Sigmoid colon (tissue), 7 donors: ENCODE results near the gene TRAF2. TPM values are rescaled to one million over a fixed set of nuclear protein-coding genes. Genes with fewer than 3 reads are reported as not detected.

Experiments used
- DNase-seq: peaks from one replicate; pipeline ENCODE4 v3.0.0-alpha.2; 2019
- H3K27ac ChIP-seq, 4 donors: fragments of 200-600 bp; sonication (generic); one replicate each; pipeline ENCODE4 v1.5.1; 2016 to 2019; ENCODE audit warnings: mild to moderate bottlenecking in 1 of 4
- H3K27me3 ChIP-seq, 3 donors: fragments of 200-600 bp; sonication (generic); one replicate each; pipeline ENCODE4 v1.5.1; 2019; ENCODE audit warnings: mild to moderate bottlenecking in 1 of 3
- H3K36me3 ChIP-seq, 4 donors: fragments of 200-600 bp; sonication (generic); one replicate each; pipeline ENCODE4 v1.5.1; 2016 to 2019
- H3K4me1 ChIP-seq, 4 donors: fragments of 200-600 bp; sonication (generic); one replicate each; pipeline ENCODE4 v1.5.1; 2017 to 2019
- H3K4me3 ChIP-seq, 4 donors: fragments of 200-600 bp; sonication (generic); one replicate each; pipeline ENCODE4 v1.5.1; 2017 to 2019; ENCODE audit warnings: mild to moderate bottlenecking in 2 of 4, moderate library complexity in 1 of 4
- H3K9me3 ChIP-seq, 4 donors: fragments of 200-600 bp in 3 of 4; sonication (generic) in 3 of 4; one replicate each; pipeline versions ENCODE4 v1.5.1 to v1.6.1; 2013 to 2019
- EP300 ChIP-seq, 4 donors: sonication (generic); formaldehyde crosslinking; IDR thresholded peaks; one replicate each; pipeline ENCODE4 v1.6.1; 2017; ENCODE audit warnings: antibody characterized with exemption in 4 of 4
- POLR2A ChIP-seq, 2 donors: fragments of 450-650 bp; IDR thresholded peaks; one replicate each; pipeline ENCODE4 v1.6.1; 2016; ENCODE audit warnings: antibody characterized with exemption in 2 of 2, mild to moderate bottlenecking in 2 of 2, moderate library complexity in 2 of 2
- POLR2AphosphoS5 ChIP-seq, 4 donors: sonication (generic); formaldehyde crosslinking; IDR thresholded peaks; one replicate each; pipeline ENCODE4 v1.6.1; 2017; ENCODE audit warnings: antibody characterized with exemption in 4 of 4
- WGBS, 2 donors: extraction: QIAGEN DNeasy Blood & Tissue Kit; methylation state at CpG; one replicate each; pipeline ENCODE4 v1.1.7; 2013; 5-methylcytosine and 5-hydroxymethylcytosine counted together
- intact Hi-C: fragments of 100-400 bp; cut with DNase I; formaldehyde crosslinking; loops from one replicate; pipeline ENCODE4 v1.15.1; 2023
- polyA plus RNA-seq, 3 donors: library from polyadenylated mRNA; stranded (reverse); fragments of 200-250 nt; gene quantifications; one replicate each; pipeline ENCODE4 v1.2.3, GENCODE V29; 2013
- total RNA-seq, 4 donors: library from RNA; depleted of rRNA; stranded (reverse); fragments of >200 nt; gene quantifications; one replicate each; pipeline ENCODE4 v1.1.0, GENCODE V29; 2016
- TF ChIP-seq, protein P1 (sequence below), 4 experiments: fragments of 450-650 bp in 3 of 4; fragments of 200-600 bp in 1 of 4; IDR thresholded peaks; one replicate each; pipeline ENCODE4 v1.5.1; 2016 to 2019; ENCODE audit warnings: antibody characterized with exemption in 4 of 4, mild to moderate bottlenecking in 3 of 4, moderate library complexity in 2 of 4
- donor health status: healthy with polysubstance abuse.
- donor health status: Bipolar disorder and iron deficiency.
- donor health status: healthy.

Gene TRAF2
- total and polyA plus RNA-seq, 7 donors = 1.8 to 21.9 (median 5.5) TPM

DNA sequence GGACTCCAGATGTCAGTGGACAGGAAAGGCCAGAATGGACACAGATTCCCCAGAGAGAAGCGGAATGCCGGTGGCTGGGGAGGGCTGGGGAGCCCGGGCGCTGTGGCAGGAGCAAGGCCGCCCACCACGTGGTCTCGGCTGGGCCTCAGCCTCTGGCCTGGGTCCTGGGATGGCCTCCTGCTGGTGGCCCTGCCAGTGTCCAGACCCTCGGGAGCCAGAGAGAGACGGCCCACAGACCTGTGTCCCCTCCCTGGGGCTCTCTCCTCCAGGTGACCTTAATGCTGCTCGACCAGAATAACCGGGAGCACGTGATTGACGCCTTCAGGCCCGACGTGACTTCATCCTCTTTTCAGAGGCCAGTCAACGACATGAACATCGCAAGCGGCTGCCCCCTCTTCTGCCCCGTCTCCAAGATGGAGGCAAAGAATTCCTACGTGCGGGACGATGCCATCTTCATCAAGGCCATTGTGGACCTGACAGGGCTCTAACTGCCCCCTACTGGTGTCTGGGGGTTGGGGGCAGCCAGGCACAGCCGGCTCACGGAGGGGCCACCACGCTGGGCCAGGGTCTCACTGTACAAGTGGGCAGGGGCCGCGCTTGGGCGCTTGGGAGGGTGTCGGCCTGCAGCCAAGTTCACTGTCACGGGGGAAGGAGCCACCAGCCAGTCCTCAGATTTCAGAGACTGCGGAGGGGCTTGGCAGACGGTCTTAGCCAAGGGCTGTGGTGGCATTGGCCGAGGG, 39.3 kb downstream of the TRAF2 start:
- Histone ChIP-seq H3K36me3 (peaks cover 0 to 44% (median 12%) of the 10 kb centered on the region in 4 donors), H3K27ac (no peak overlapping the region), H3K9me3 (no peaks in the 10 kb centered on the region), H3K27me3 (no peaks in the 10 kb centered on the region), H3K4me1 (no peaks in the 10 kb centered on the region), H3K4me3 (no peak overlapping the region)
- no peak for TF ChIP-seq POLR2A (IDR thresholded peaks at IDR 0.05)
- TF ChIP-seq EP300 (IDR thresholded peaks at IDR 0.05) = no peak
- TF ChIP-seq, protein P1, sequence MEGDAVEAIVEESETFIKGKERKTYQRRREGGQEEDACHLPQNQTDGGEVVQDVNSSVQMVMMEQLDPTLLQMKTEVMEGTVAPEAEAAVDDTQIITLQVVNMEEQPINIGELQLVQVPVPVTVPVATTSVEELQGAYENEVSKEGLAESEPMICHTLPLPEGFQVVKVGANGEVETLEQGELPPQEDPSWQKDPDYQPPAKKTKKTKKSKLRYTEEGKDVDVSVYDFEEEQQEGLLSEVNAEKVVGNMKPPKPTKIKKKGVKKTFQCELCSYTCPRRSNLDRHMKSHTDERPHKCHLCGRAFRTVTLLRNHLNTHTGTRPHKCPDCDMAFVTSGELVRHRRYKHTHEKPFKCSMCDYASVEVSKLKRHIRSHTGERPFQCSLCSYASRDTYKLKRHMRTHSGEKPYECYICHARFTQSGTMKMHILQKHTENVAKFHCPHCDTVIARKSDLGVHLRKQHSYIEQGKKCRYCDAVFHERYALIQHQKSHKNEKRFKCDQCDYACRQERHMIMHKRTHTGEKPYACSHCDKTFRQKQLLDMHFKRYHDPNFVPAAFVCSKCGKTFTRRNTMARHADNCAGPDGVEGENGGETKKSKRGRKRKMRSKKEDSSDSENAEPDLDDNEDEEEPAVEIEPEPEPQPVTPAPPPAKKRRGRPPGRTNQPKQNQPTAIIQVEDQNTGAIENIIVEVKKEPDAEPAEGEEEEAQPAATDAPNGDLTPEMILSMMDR (IDR thresholded peaks at IDR 0.05) = no peak
- TF ChIP-seq POLR2AphosphoS5 (IDR thresholded peaks at IDR 0.05) = no peak
- DNase-seq = no peak
- 85 to 89% methylated on average over 33 of the region's 33 CpGs for WGBS, 2 donors
- intact Hi-C loops = no loop called here

GRCh38 chr9:136926154-136926704, 39.9 kb downstream of the TRAF2 start:
- Histone ChIP-seq H3K27me3 (no peaks in the 10 kb centered on the region), H3K9me3 (no peaks in the 10 kb centered on the region), H3K27ac (no peak overlapping the region), H3K4me3 (no peak overlapping the region), H3K36me3 (peaks cover 0 to 38% (median 8%) of the 10 kb centered on the region in 4 donors), H3K4me1 (no peaks in the 10 kb centered on the region)
- intact Hi-C loops = no loop called here
- TF ChIP-seq, protein P1 (IDR thresholded peaks at IDR 0.05) = no peak
- TF ChIP-seq POLR2AphosphoS5 (IDR thresholded peaks at IDR 0.05) (no peak), POLR2A (IDR thresholded peaks at IDR 0.05) (no peak), EP300 (IDR thresholded peaks at IDR 0.05) (no peak)
- no peak for DNase-seq
- WGBS, 2 donors = 80 to 89% methylated on average over 9 of the region's 9 CpGs

DNA sequence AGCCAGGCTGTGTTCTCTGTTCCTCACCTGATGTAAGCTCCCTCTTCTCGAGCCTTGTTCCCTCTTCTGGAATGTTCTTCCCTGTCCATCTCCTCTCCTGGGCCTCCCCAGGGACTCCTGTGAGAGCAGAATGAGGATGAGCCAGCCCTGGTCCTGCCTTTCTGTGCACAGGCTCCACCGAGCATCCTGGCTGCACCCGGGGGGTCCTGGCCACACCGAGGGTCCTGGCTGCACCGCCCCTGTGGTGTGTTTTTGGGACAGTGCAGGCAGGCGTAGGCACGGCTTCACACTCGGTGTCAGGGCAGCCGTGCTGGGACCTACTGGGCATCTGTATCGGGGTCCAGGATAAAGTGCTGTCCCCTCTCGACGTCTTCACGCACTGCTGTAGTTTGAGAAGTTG, 40.4 kb downstream of the TRAF2 start:
- TF ChIP-seq EP300 (IDR thresholded peaks at IDR 0.05) (no peak), POLR2AphosphoS5 (IDR thresholded peaks at IDR 0.05) (no peak), POLR2A (IDR thresholded peaks at IDR 0.05) (no peak)
- TF ChIP-seq, protein P1 (IDR thresholded peaks at IDR 0.05) = no peak
- intact Hi-C loops = no loop called here
- DNase-seq = no peak
- no peak overlapping the region for H3K27ac ChIP-seq
- no peaks in the 10 kb centered on the region for H3K4me1 ChIP-seq
- H3K4me3 ChIP-seq = no peak overlapping the region
- peaks cover 0 to 33% (median 8%) of the 10 kb centered on the region in 4 donors for H3K36me3 ChIP-seq
- H3K27me3 ChIP-seq = no peaks in the 10 kb centered on the region
- no peaks in the 10 kb centered on the region for H3K9me3 ChIP-seq
- WGBS, 2 donors = 94 to 96% methylated on average over 13 of the region's 13 CpGs

DNA sequence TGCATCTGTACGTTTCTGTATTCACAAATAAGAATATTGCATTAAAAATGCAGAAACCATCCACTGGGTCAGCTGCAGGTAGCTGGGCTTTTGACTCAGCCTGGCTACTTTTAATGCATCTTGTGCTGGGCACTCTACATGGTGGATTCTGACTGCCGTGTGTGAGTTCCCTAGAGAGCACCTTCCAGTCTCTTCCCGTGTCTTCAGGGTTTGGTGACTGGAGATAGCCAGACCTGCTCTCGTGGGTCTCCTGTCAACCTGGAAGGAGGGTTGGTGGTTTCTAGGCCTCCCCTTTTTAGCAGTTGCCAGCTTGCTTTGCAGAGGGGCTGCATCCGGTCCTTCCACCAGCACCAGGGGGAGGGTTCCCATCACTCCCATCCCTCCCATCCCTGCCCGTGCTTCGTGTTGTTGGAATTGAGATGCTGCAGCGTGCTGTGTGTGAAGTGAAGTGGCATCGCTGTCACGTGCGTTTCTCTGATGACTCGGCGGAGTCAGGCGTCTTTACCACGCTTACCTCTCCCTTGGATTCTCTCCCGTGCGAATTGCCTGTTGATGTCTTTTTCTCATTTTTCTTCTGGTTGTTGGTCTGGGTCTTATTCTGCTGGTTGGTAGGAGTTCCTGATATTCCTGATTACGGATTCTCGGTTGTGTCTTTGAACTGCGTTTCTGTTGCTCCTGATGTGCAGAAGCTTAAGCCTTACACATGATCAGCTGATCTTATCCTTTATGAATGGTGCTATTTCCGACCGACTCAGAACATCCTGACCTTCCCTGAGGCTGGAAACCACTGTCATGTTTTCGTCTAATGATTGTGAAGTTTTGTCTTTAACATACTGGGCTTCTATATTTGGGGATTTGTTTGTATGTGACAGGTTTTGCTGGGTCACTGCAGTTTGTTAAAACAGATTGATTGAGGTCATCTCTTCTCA, 41.3 kb downstream of the TRAF2 start:
- Histone ChIP-seq H3K9me3 (no peaks in the 10 kb centered on the region), H3K27ac (no peak overlapping the region), H3K4me1 (no peaks in the 10 kb centered on the region), H3K27me3 (no peaks in the 10 kb centered on the region), H3K4me3 (no peak overlapping the region), H3K36me3 (peaks cover 0 to 26% (median 8%) of the 10 kb centered on the region in 4 donors)
- TF ChIP-seq POLR2AphosphoS5 (IDR thresholded peaks at IDR 0.05) (no peak), POLR2A (IDR thresholded peaks at IDR 0.05) (no peak), EP300 (IDR thresholded peaks at IDR 0.05) (no peak)
- TF ChIP-seq, protein P1 (IDR thresholded peaks at IDR 0.05) = no peak
- intact Hi-C loops = no loop called here
- DNase-seq = no peak
- 82 to 85% methylated on average over 23 of the region's 23 CpGs for WGBS, 2 donors
